ENCODE data around the gene EFCAB14. TPM values are rescaled to one million over a fixed set of nuclear protein-coding genes. Genes with fewer than 3 reads are reported as not detected.

The EFCAB14 gene
- total RNA-seq, 4 donors from 2014 or later = 129 to 162 (median 138) TPM

DNA sequence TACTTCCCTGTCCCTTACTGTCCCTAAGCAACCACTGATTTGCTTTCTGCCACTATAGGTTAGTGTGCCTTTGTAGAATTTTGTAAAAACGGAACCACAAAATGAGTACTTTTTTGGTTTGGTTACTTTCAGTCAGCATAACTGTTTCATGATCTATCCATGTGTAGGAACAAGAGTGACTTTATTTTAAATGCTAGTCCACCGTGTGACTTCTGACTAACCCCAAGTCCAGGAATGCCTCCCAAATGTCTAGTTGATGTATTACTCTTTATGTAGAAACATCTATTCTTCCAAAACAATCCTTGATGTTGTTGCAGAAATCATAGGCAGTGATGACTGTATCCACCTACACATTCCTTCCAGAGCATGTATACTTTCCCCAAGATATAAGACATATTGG is 72.1 kb downstream of the EFCAB14 start:
- no peak for TF ChIP-seq POLR2A (IDR thresholded peaks at IDR 0.05)
- TF ChIP-seq, protein P1, sequence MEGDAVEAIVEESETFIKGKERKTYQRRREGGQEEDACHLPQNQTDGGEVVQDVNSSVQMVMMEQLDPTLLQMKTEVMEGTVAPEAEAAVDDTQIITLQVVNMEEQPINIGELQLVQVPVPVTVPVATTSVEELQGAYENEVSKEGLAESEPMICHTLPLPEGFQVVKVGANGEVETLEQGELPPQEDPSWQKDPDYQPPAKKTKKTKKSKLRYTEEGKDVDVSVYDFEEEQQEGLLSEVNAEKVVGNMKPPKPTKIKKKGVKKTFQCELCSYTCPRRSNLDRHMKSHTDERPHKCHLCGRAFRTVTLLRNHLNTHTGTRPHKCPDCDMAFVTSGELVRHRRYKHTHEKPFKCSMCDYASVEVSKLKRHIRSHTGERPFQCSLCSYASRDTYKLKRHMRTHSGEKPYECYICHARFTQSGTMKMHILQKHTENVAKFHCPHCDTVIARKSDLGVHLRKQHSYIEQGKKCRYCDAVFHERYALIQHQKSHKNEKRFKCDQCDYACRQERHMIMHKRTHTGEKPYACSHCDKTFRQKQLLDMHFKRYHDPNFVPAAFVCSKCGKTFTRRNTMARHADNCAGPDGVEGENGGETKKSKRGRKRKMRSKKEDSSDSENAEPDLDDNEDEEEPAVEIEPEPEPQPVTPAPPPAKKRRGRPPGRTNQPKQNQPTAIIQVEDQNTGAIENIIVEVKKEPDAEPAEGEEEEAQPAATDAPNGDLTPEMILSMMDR (IDR thresholded peaks at IDR 0.05) = no peak
- Histone ChIP-seq H3K9me3 (no peaks in the 10 kb centered on the region), H3K27me3 (no peaks in the 10 kb centered on the region), H3K36me3 (peaks cover 3 to 7% of the 10 kb centered on the region in 2 donors), H3K4me1 (peaks cover 8 to 18% of the 10 kb centered on the region in 2 donors), H3K4me3 (replicated peaks in 1 of 3) (no peak overlapping the region), H3K27ac (no peak overlapping the region)
- intact Hi-C loops (cut with DNase I) = no loop called here
- DNase-seq = no peak
- WGBS, 2 donors = 91 to 92% methylated on average over 2 of the region's 2 CpGs

DNA sequence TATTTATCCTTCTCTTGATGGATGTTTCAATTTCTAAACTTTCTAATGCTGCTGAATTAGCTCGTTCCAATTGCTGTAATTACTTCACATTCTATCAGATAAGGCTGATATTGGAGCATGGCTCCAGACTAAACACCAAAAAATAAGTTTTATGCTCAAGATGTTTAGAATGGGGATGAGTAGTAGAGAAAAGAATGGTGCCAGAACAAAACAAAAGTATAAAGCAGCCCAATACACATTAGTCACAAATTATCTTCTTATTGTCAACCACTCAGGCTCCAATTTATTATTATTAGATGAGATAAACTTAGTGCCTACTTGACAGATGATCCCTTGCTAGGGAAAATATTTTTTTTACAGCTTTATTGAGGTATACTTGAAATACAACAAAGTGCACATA is 72.6 kb downstream of the EFCAB14 start:
- no peak overlapping the region for H3K4me3 ChIP-seq (replicated peaks in 1 of 3)
- peaks cover 2 to 7% of the 10 kb centered on the region in 2 donors for H3K36me3 ChIP-seq
- no peak for TF ChIP-seq POLR2A (IDR thresholded peaks at IDR 0.05)
- TF ChIP-seq, protein P1 (IDR thresholded peaks at IDR 0.05) = no peak
- H3K9me3 ChIP-seq = no peaks in the 10 kb centered on the region
- WGBS, 2 donors = 92 to 94% methylated on average over 1 of the region's 1 CpG
- H3K27ac ChIP-seq = no peak overlapping the region
- intact Hi-C loops (cut with DNase I) = no loop called here
- H3K27me3 ChIP-seq = no peaks in the 10 kb centered on the region
- no peak for DNase-seq
- peaks cover 8 to 18% of the 10 kb centered on the region in 2 donors for H3K4me1 ChIP-seq

DNA sequence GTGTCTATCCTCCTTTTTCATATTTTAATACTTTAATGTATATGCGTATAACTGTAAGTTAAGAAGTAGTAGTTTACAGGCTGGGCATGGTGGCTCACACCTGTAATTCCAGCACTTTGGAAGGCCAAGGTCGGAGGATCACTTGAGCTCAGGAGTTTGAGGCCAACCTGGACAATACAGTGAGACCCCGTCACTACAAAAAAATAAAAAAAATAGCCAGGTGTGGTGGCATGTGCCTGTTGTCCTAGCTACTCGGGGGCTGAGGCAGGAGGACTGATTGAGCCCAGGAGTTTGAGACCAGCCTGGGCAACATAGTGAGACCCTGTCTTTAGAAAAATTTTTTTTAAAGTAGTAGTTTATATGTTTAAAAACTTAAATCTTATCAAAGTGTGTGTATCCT is 73.1 kb downstream of the EFCAB14 start:
- H3K27ac ChIP-seq = no peak overlapping the region
- no peaks in the 10 kb centered on the region for H3K27me3 ChIP-seq
- H3K36me3 ChIP-seq = peaks cover 2 to 7% of the 10 kb centered on the region in 2 donors
- no peak for TF ChIP-seq POLR2A (IDR thresholded peaks at IDR 0.05)
- TF ChIP-seq, protein P1 (IDR thresholded peaks at IDR 0.05) = no peak
- WGBS, 2 donors = 89 to 95% methylated on average over 4 of the region's 4 CpGs
- no peaks in the 10 kb centered on the region for H3K9me3 ChIP-seq
- DNase-seq = no peak
- intact Hi-C loops (cut with DNase I) = no loop called here
- H3K4me1 ChIP-seq = peaks cover 8 to 18% of the 10 kb centered on the region in 2 donors
- no peak overlapping the region for H3K4me3 ChIP-seq (replicated peaks in 1 of 3)

DNA sequence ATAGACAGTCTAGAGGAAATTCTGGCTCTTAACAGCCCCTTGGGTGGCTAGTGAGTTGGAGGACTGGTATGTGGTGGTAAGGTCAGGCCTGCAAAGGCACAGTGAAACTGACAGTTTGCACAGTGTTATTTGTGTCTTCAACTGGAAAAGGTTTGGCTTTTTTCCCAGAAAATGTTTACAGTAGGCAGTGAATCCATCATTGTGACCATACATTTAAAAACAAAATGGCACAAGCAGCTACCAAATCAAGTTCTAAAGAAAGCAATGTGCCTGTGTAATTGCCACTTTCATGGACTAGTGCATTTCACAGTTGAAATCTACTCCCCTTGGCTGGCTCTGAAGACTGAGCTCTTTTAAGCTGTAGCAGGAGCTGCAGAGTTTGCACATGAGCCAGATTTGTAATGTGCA is 75.5 kb downstream of the EFCAB14 start:
- no peak overlapping the region for H3K4me3 ChIP-seq (replicated peaks in 1 of 3)
- no peak overlapping the region for H3K27ac ChIP-seq
- H3K9me3 ChIP-seq = no peaks in the 10 kb centered on the region
- intact Hi-C loops (cut with DNase I) = no loop called here
- TF ChIP-seq, protein P1 (IDR thresholded peaks at IDR 0.05) = no peak
- no peak for TF ChIP-seq POLR2A (IDR thresholded peaks at IDR 0.05)
- H3K36me3 ChIP-seq = no peaks in the 10 kb centered on the region
- H3K4me1 ChIP-seq = peaks cover 8 to 18% of the 10 kb centered on the region in 2 donors
- no peaks in the 10 kb centered on the region for H3K27me3 ChIP-seq
- DNase-seq = peak; percentile 7 to 49

DNA sequence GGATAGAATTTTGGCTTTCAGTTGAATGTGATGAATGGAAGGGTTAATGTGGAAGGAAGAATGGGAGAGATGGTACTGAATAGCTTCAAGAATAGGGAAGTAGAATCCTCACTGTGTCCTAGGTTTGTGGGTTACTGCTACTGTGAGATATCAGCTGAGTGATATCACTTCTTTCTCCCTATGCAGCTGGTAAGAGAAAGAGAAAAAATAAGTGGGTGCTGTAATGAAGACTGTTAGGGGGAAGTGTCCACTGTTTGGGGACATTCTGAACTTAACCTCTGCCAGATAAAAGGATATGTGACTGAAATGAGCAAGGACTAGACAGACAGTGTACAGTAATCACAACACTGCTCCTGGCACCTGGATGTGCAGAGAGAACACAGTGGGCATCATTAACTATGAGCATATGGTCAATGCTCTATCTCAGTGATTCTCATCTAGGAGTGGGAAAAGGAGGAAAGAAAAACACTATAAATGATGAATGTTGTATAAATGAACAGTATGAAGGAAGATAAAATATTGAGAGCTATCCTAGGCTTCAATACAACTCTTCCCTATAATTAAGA is 76.7 kb downstream of the EFCAB14 start:
- H3K36me3 ChIP-seq = no peaks in the 10 kb centered on the region
- H3K4me3 ChIP-seq (replicated peaks in 1 of 3) = no peak overlapping the region
- intact Hi-C loops (cut with DNase I) = no loop called here
- H3K27me3 ChIP-seq = no peaks in the 10 kb centered on the region
- TF ChIP-seq POLR2A (IDR thresholded peaks at IDR 0.05) = no peak
- TF ChIP-seq, protein P1 (IDR thresholded peaks at IDR 0.05) = no peak
- H3K4me1 ChIP-seq = peaks cover 8 to 18% of the 10 kb centered on the region in 2 donors
- no peaks in the 10 kb centered on the region for H3K9me3 ChIP-seq
- H3K27ac ChIP-seq = no peak overlapping the region
- no peak for DNase-seq

Measured in thyroid gland (tissue), 4 donors.